GM23338 (cell line): Measurements from ENCODE around the gene PSG6.

ENCODE experiments used
- CREB1 ChIP-seq: fragments of 250-450 bp; sonication (Bioruptor Pico); IDR thresholded peaks from 2 replicates; pipeline ENCODE4 v1.5.0; 2020; ENCODE audit warnings: low read depth, mild to moderate bottlenecking, moderate library complexity
- EZH2 ChIP-seq: fragments of 200-600 bp; sonication (generic); IDR thresholded peaks from one replicate; pipeline ENCODE4 v1.8.0; 2017; ENCODE audit warnings: antibody characterized with exemption, mild to moderate bottlenecking, low read depth; ENCODE audit not compliant: unreplicated experiment
- EZH2phosphoT487 ChIP-seq: fragments of 200-600 bp; sonication (generic); IDR thresholded peaks from one replicate; pipeline ENCODE4 v1.8.1; 2018; ENCODE audit warnings: antibody characterized with exemption; ENCODE audit not compliant: unreplicated experiment
- JUNB ChIP-seq: IDR thresholded peaks from one replicate; pipeline ENCODE4 v1.6.1; 2016; ENCODE audit warnings: antibody characterized with exemption; ENCODE audit not compliant: unreplicated experiment
- NANOG ChIP-seq: IDR thresholded peaks from 2 replicates; pipeline ENCODE4 v1.6.1; 2016; ENCODE audit warnings: antibody characterized with exemption, borderline replicate concordance
- POLR2AphosphoS5 ChIP-seq: IDR thresholded peaks from 2 replicates; pipeline ENCODE4 v1.6.1; 2016; ENCODE audit warnings: antibody characterized with exemption, low read depth
- STAT1 ChIP-seq: IDR thresholded peaks from one replicate; pipeline ENCODE4 v1.6.1; 2016; ENCODE audit warnings: antibody characterized with exemption; ENCODE audit not compliant: unreplicated experiment
- ZNF114 ChIP-seq: fragments of 250-450 bp; sonication (Bioruptor Pico); IDR thresholded peaks from 2 replicates; pipeline ENCODE4 v1.5.0; 2020; ENCODE audit warnings: mild to moderate bottlenecking, moderate library complexity
- ZNF331 ChIP-seq: fragments of 250-450 bp; sonication (Bioruptor Pico); IDR thresholded peaks from 2 replicates; pipeline ENCODE4 v1.5.0; 2020; ENCODE audit warnings: low read depth, mild to moderate bottlenecking, moderate library complexity
- TF ChIP-seq, protein P1 (sequence below): IDR thresholded peaks from 2 replicates; pipeline ENCODE4 v1.6.1; 2016; ENCODE audit warnings: antibody characterized with exemption
- TF ChIP-seq, protein P2 (sequence below): IDR thresholded peaks from one replicate; pipeline ENCODE4 v1.6.1; 2018; ENCODE audit warnings: antibody characterized with exemption; ENCODE audit not compliant: unreplicated experiment
- TF ChIP-seq, protein P3 (sequence below), 2 experiments: fragments of 200-600 bp in 1 of 2; sonication (generic) in 1 of 2; conservative IDR thresholded peaks; 2 replicates each; pipeline versions ENCODE4 v1.5.1 to v1.6.1; 2016 to 2017; ENCODE audit warnings: antibody characterized with exemption in 2 of 2, low read depth in 2 of 2, mild to moderate bottlenecking in 2 of 2, moderate library complexity in 1 of 2
- TF ChIP-seq, protein P4 (sequence below): fragments of 250-450 bp; sonication (Bioruptor Pico); IDR thresholded peaks from 2 replicates; pipeline ENCODE4 v1.5.0; 2020; ENCODE audit warnings: mild to moderate bottlenecking, moderate library complexity

DNA sequence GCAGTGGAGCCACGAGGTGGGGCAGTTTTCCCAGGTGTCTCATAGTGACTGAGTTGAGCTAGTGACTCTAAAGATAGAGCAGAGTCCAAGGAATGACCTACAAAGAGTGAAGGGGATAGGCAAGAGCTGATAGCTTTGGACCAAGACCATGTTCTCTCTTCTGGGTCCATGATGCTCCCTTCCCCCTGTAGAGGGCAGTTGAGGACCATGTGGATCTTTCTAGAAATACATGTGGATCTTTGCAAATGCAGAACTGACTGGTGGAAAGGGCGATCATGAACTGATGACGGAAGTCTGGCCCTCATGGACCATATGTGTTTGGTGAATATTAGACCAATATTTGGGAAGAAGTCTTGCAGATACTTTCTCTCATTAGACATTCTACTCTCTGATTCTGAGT lies 45.1 kb downstream of the PSG6 start:
- TF ChIP-seq EZH2: no peak
- TF ChIP-seq, protein P1, sequence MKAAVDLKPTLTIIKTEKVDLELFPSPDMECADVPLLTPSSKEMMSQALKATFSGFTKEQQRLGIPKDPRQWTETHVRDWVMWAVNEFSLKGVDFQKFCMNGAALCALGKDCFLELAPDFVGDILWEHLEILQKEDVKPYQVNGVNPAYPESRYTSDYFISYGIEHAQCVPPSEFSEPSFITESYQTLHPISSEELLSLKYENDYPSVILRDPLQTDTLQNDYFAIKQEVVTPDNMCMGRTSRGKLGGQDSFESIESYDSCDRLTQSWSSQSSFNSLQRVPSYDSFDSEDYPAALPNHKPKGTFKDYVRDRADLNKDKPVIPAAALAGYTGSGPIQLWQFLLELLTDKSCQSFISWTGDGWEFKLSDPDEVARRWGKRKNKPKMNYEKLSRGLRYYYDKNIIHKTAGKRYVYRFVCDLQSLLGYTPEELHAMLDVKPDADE: no peak
- no peak for TF ChIP-seq POLR2AphosphoS5
- TF ChIP-seq, protein P2, sequence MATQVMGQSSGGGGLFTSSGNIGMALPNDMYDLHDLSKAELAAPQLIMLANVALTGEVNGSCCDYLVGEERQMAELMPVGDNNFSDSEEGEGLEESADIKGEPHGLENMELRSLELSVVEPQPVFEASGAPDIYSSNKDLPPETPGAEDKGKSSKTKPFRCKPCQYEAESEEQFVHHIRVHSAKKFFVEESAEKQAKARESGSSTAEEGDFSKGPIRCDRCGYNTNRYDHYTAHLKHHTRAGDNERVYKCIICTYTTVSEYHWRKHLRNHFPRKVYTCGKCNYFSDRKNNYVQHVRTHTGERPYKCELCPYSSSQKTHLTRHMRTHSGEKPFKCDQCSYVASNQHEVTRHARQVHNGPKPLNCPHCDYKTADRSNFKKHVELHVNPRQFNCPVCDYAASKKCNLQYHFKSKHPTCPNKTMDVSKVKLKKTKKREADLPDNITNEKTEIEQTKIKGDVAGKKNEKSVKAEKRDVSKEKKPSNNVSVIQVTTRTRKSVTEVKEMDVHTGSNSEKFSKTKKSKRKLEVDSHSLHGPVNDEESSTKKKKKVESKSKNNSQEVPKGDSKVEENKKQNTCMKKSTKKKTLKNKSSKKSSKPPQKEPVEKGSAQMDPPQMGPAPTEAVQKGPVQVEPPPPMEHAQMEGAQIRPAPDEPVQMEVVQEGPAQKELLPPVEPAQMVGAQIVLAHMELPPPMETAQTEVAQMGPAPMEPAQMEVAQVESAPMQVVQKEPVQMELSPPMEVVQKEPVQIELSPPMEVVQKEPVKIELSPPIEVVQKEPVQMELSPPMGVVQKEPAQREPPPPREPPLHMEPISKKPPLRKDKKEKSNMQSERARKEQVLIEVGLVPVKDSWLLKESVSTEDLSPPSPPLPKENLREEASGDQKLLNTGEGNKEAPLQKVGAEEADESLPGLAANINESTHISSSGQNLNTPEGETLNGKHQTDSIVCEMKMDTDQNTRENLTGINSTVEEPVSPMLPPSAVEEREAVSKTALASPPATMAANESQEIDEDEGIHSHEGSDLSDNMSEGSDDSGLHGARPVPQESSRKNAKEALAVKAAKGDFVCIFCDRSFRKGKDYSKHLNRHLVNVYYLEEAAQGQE: no peak
- TF ChIP-seq, protein P3, sequence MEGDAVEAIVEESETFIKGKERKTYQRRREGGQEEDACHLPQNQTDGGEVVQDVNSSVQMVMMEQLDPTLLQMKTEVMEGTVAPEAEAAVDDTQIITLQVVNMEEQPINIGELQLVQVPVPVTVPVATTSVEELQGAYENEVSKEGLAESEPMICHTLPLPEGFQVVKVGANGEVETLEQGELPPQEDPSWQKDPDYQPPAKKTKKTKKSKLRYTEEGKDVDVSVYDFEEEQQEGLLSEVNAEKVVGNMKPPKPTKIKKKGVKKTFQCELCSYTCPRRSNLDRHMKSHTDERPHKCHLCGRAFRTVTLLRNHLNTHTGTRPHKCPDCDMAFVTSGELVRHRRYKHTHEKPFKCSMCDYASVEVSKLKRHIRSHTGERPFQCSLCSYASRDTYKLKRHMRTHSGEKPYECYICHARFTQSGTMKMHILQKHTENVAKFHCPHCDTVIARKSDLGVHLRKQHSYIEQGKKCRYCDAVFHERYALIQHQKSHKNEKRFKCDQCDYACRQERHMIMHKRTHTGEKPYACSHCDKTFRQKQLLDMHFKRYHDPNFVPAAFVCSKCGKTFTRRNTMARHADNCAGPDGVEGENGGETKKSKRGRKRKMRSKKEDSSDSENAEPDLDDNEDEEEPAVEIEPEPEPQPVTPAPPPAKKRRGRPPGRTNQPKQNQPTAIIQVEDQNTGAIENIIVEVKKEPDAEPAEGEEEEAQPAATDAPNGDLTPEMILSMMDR (conservative IDR thresholded peaks at IDR 0.05; ENCODE audit: low read depth in 2 of 2): peak in 1 of 2 experiments; percentile 33; a peak in 2 of 4 replicates
- no peak for TF ChIP-seq CREB1 (CRISPR knock-in tag)
- no peak for TF ChIP-seq EZH2phosphoT487
- TF ChIP-seq NANOG: no peak
- TF ChIP-seq JUNB: no peak
- TF ChIP-seq ZNF114 (CRISPR knock-in tag): no peak
- no peak for TF ChIP-seq STAT1
- no peak for TF ChIP-seq ZNF331
- TF ChIP-seq, protein P4, sequence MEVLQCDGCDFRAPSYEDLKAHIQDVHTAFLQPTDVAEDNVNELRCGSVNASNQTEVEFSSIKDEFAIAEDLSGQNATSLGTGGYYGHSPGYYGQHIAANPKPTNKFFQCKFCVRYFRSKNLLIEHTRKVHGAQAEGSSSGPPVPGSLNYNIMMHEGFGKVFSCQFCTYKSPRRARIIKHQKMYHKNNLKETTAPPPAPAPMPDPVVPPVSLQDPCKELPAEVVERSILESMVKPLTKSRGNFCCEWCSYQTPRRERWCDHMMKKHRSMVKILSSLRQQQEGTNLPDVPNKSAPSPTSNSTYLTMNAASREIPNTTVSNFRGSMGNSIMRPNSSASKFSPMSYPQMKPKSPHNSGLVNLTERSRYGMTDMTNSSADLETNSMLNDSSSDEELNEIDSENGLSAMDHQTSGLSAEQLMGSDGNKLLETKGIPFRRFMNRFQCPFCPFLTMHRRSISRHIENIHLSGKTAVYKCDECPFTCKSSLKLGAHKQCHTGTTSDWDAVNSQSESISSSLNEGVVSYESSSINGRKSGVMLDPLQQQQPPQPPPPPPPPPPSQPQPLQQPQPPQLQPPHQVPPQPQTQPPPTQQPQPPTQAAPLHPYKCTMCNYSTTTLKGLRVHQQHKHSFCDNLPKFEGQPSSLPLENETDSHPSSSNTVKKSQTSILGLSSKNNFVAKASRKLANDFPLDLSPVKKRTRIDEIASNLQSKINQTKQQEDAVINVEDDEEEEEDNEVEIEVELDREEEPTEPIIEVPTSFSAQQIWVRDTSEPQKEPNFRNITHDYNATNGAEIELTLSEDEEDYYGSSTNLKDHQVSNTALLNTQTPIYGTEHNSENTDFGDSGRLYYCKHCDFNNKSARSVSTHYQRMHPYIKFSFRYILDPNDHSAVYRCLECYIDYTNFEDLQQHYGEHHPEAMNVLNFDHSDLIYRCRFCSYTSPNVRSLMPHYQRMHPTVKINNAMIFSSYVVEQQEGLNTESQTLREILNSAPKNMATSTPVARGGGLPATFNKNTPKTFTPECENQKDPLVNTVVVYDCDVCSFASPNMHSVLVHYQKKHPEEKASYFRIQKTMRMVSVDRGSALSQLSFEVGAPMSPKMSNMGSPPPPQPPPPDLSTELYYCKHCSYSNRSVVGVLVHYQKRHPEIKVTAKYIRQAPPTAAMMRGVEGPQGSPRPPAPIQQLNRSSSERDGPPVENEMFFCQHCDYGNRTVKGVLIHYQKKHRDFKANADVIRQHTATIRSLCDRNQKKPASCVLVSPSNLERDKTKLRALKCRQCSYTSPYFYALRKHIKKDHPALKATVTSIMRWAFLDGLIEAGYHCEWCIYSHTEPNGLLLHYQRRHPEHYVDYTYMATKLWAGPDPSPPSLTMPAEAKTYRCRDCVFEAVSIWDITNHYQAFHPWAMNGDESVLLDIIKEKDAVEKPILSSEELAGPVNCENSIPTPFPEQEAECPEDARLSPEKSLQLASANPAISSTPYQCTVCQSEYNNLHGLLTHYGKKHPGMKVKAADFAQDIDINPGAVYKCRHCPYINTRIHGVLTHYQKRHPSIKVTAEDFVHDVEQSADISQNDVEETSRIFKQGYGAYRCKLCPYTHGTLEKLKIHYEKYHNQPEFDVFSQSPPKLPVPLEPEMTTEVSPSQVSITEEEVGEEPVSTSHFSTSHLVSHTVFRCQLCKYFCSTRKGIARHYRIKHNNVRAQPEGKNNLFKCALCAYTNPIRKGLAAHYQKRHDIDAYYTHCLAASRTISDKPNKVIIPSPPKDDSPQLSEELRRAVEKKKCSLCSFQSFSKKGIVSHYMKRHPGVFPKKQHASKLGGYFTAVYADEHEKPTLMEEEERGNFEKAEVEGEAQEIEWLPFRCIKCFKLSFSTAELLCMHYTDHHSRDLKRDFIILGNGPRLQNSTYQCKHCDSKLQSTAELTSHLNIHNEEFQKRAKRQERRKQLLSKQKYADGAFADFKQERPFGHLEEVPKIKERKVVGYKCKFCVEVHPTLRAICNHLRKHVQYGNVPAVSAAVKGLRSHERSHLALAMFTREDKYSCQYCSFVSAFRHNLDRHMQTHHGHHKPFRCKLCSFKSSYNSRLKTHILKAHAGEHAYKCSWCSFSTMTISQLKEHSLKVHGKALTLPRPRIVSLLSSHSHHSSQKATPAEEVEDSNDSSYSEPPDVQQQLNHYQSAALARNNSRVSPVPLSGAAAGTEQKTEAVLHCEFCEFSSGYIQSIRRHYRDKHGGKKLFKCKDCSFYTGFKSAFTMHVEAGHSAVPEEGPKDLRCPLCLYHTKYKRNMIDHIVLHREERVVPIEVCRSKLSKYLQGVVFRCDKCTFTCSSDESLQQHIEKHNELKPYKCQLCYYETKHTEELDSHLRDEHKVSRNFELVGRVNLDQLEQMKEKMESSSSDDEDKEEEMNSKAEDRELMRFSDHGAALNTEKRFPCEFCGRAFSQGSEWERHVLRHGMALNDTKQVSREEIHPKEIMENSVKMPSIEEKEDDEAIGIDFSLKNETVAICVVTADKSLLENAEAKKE (CRISPR knock-in tag): no peak
